ENCODE data around the gene DHDH.
"Not testable (repeated sequence)": the region's sequence is repeated elsewhere in the genome, so short reads cannot be mapped to it uniquely, and the experiment has no call there.

The DHDH gene

DNA sequence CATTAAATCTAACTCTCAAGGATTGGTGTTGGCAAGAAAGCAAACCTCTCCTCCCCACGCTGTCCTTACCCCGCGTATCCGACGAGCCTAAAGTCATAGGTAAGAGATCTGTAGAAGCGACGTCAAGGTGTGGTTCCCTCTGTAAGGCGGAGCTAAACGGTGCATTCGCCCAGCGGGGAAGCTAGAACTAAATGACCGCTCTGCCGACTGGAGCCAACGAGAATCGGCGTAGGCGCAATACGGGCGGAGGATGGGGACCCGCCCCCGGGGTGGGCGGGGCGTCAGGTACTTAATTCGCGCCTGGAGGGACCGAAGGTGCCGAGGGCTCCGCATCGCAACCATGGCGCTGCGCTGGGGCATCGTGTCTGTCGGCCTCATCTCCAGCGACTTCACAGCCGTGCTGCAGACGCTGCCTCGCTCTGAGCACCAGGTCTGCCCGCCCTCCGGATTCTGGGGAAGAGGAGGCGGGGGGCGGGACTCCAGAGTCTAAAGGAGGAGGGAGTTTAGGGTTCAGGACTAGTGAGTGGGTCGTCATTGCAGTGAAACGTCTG lies at the start of gene DHDH:
Gene DHDH, plus strand, starts transcription at position 318 of the 551 bp plus-strand sequence. Its CDS starts 23 bp downstream, at position 341.
- DNase-seq, result peak; percentile 99

DNA sequence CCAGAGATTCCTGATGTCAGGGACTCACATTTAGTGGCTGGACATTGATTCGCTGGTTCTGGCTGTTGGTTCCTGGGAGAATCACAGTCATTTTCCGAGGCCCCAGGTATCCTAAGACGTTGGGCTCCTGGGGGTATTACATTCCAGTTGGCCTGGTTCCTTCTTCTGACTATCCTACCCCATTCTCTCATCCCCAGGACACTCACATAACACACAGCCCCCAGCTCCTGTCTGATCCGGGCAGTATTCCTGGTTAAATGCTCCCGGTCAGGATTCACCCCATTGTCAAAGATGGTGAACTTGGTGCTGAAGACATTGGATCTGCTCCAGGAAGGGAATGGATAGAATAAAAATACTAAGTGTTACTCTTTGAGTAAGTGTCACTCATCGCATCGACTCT lies 49.8 kb upstream of the DHDH start:
- no peak for DNase-seq

- DNase-seq, result no peak
These were observed 45.5 kb upstream of the DHDH start for GRCh38 chr19:48887861-48888612.

DNA sequence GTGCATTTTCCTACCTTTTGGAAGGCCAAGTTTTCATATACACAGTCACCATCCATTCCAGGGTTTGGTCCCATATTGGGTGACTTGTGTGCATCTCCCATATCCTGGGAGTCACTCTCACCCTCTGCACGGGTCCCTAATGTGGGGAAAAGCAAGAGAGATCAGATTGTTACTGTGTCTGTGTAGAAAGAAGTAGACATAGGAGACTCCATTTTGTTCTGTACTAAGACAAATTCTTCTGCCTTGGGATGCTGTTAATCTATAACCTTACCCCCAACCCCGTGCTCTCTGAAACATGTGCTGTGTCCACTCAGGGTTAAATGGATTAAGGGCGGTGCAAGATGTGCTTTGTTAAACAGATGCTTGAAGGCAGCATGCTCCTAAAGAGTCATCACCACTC lies 44.0 kb upstream of the DHDH start:
- not testable (repeated sequence) for DNase-seq

GRCh38 chr19:48890551-48890950 lies 42.9 kb upstream of the DHDH start:
- no peak for DNase-seq

GRCh38 chr19:48895226-48895625 lies 38.3 kb upstream of the DHDH start:
- no peak for DNase-seq

DNA sequence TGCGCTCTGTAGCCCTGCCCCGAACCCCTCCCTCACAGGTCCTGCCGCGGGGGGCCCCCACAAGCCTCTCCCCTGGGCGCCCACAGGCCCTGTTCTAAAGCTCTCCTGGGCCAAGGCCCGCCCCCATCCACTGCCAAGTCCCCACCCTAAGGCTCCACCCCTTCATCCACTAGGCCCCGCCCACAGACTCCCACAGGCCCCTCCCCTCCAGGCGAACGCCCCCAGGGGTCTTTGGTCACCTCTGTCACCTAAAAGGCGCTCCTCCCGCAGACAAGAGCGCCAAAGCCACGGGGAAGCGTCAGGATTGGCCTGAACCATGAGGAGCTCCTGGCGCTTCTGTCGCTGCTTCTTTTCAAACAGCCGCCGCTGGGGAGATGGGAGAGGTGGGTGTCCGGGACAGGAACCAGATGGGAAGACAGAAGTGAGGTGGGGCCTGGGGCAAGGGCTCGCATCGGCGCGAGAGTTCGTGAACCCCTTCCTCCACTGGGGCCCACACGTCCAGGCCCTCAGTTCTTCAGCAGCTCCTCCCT lies 37.2 kb upstream of the DHDH start:
- DNase-seq, result peak; percentile 69

DNA sequence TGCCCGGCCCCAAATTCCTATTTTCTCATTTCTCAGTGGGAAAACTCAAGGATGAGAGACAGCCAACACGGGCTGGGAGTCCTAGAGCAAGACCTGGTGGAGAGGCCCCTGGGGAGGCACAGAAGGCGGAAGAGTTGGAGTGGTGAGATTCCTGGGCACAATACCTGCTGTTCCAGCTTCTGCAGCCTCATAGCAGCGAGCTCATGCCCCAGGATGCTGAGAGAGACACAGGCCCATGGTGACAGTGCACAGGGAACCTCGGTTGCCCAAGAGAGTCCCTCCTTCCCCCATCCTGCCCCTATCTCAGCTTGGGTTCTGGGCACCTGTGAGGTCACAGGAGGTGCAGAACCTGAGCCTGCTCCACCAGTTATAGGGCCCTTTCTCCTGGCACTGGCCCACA lies 36.3 kb upstream of the DHDH start:
- DNase-seq, result no peak

DNA sequence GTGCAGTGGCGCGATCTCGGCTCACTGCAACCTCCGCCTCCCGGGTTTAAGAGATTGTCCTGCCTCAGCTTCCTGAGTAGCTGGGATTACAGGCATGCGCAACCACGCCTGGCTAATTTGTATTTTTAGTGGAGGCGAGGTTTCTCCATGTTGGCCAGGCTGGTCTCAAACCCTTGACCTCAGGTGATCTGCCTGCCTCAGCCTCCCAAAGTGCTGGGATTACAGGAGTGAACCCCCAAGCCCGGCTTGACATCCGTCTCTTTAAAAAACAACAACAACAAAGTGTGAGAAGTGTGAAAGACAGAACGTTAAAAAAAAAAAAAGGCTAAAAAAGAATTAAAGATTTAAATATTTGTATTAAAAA lies 34.1 kb upstream of the DHDH start:
- DNase-seq, result not testable (repeated sequence)

DNA sequence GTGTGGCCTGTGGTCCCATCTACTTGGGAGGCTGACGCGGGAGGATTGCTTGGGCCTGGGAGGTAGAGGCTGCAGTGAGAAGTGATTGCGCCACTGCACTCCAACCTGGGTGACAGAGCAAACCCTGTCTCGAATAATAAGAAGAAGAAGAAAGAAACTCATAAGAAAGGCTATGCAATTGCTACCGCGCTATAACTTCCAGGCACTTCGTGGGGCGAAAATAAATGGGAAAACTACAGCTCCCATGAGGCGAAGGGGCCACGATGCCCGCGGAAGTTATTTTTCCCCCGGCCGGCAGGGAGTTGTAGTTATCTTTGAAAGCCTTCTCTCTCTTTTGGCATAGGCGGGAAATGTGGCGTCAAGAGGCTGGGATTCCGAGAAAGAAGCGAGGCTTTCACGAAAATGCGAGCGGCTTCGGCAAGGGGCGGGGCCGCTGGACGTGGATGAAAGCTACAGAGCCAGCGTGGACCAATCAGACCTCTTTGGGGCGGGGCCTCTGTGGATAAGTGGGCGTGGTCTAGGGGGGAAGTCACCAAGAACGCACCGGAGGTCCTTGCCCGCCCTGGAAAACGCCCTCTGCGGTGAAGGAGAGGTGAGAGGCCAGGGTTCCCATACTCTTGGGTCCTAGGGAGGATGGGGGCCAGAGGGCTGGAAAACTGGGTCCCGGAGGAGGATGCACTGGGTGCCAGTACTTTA lies 33.6 kb upstream of the DHDH start, which contains the start of gene NUCB1:
Gene NUCB1, plus strand, starts transcription at position 532 of the 696 bp plus-strand sequence. CDS start 485 bp downstream, outside the sequence.
- peak; percentile 99 for DNase-seq

DNA sequence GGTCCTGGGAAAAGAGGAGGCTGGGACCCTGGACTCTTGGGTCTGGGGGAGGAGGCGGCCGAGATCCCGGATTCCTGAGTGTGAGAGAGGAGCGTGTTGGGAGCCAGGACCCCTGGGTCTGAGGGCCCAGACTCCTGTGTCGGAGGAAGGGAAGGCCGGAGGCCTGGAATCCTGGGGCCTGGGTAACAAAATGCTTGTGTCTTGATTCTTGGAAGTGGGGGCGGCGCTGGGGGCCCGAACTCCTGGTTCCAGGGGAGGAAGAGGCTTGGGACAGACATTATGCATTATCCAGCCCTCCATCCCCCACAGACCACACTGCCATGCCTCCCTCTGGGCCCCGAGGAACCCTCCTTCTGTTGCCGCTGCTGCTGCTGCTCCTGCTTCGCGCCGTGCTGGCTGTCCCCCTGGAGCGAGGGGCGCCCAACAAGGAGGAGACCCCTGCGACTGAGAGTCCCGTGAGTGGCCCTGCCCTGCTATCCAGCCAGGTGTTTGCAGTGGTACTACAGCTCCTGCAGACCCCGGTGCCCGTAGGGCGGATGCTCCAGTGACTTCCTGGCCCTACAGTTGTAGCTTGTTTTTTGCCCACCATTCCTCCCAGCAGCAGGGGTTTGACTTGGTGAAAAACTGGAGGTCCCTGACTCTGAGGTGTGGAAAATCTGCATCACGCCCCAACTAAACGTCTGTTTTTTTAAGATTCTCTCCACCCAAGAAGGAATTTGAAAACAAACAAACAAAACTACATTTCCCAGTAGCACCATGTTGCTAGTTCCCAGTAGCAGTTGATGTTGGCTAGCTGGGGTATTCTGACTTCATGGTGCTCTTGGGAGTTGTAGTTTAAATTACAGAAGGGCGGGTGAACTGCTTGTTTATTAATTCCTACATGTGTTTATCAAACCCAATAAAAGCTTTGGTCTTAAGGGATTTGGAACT lies 32.8 kb upstream of the DHDH start:
- peak; percentile 22 for DNase-seq

DNA sequence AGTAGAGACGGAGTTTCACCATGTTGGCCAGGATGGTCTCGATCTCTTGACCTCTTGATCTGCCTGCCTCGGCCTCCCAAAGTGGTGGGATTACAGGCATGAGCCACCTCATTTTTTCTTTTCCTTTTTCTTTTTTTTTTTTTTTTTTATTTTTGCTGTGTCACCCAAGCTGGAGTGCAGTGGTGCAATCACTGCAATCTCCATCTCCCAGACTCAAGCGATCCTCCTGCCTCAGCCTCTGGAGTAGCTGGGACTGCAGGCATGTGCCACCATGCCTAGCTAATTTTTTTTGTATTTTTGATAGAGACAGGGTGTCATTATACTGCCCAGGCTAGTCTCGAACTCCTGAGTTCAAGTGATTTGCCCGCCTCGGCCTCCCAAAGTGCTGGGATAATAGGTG lies 31.2 kb upstream of the DHDH start:
- DNase-seq, result not testable (repeated sequence)

- not testable (repeated sequence) for DNase-seq
These were observed 29.7 kb upstream of the DHDH start for GRCh38 chr19:48903788-48904187.

- no peak for DNase-seq
These were observed 27.8 kb upstream of the DHDH start for GRCh38 chr19:48905664-48906063.

DNA sequence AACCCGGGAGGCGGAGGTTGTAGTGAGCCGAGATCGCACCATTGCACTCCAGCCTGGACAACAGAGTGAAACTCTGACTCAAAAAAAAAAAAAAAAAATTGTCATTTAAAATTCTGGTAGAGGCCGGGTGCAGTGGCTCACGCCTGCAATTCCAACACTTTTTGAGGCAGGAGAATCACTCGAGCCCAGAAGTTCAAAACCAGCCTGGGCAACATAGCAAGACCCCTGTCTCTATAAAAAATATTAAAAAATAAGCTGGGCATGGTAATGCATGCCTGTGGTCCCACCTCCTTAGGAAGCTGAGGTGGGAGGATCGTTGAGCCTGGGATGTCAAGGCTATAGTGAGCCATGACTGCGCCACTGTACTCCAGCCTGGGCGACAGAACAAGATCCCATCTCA lies 27.2 kb upstream of the DHDH start:
- DNase-seq, result no peak

DNA sequence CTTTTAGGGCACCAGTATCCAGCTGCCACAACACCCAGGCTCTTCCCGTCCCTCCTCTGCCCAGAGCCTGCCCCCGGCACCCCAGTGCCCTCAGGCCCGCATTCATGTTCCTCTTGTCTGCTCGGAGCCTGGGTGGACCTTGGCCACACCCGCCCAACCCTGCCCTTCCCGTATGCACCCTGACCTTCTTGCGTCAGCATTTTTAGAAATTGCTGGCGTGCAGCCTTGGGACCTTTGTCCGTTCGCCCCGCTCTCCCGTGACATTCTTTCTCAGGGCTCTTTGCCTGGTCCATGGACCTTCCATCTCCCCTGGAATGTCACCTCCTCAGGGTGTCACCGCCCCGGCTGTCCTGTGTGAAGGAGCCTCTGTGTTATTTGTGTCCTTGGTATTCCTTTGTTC lies 25.8 kb upstream of the DHDH start:
- DNase-seq, result no peak

DNA sequence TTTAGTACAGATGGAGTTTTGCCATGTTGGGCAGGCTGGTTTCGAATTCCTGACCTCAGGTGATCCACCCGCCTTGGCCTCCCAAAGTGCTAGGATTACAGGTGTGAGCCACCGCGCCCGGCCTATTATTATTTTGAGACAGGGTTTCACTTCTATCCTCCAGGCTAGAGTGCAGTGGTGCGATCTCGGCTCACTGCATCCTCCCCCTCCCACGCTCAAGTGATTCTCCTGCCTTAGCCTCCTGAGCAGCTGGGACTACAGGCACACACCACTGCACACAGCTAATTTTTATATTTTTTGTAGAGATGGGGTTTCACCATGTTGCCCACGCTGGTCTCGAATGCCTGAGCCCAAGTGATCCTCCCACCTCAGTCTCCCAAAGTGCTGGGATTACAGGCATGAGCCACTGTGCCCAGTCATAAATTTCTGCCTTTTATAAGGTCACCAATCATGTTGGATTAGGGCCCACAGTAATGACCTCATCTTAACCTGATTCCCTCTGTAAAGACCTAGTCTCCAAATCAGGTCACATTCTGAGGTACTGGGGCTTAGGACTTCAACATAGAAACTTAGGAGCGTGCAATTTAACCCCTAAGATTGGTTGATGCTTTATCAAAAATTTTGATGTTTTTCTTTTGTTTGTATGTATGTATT lies 23.9 kb upstream of the DHDH start:
- DNase-seq, result not testable (repeated sequence)

- DNase-seq, result no peak
These were observed 22.7 kb upstream of the DHDH start for GRCh38 chr19:48910803-48911202.

GRCh38 chr19:48913114-48913889 lies 20.2 kb upstream of the DHDH start:
- DNase-seq, result no peak

DNA sequence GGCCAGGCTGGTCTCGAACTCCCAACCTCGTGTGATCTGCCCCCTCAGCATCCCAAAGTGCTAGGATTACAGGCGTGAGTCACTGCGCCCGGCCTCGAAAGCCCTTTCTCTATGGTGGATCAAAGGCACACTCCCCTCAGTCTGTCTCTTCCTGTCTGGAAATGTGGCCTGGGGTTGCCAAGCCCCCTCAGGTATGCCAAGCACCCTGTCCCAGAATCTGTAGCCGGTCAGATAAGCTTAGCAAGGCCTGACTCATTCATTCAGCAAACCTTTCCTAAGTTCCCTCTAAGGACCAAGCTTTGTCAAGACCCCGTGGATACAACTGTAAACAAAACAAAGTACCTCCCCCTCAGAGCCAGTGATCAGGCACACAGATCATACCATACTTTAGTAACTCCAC lies 19.3 kb upstream of the DHDH start:
- DNase-seq, result no peak

GRCh38 chr19:48915757-48916156 lies 17.7 kb upstream of the DHDH start:
- no peak for DNase-seq
